Motor neuron (in vitro differentiated cells): ENCODE results near the gene DGKQ. TPM values are rescaled to one million over a fixed set of nuclear protein-coding genes. Genes with fewer than 3 reads are reported as not detected.

Experiments
- ATAC-seq, 8 experiments: fragments of 200-7000 bp; cut with Tn5 transposase; replicated peaks in 6 of 8; 2 replicates each; pipeline ENCODE4 v1.8.0; 2021; ENCODE audit warnings: mild to moderate bottlenecking in 8 of 8, moderate library complexity in 8 of 8
- H3K27ac ChIP-seq, 2 donors: fragments of 250-450 bp; sonication (Bioruptor Pico); 2 replicates each; pipeline ENCODE4 v1.9.0; 2021; ENCODE audit warnings: antibody characterized with exemption in 2 of 2, mild to moderate bottlenecking in 2 of 2, moderate library complexity in 1 of 2
- H3K4me1 ChIP-seq, 2 donors: fragments of 250-450 bp; sonication (Bioruptor Pico); replicated peaks in 1 of 2; 2 replicates each; pipeline ENCODE4 v1.6.1; 2021; ENCODE audit warnings: antibody characterized with exemption in 2 of 2, mild to moderate bottlenecking in 2 of 2, moderate library complexity in 1 of 2
- H3K4me3 ChIP-seq, 5 donors: fragments of 250-450 bp; sonication (Bioruptor Pico); 2 replicates each; pipeline ENCODE4 v1.9.0; 2021; ENCODE audit warnings: antibody characterized with exemption in 5 of 5, mild to moderate bottlenecking in 5 of 5, moderate library complexity in 4 of 5
- WGBS, 10 experiments: fragments of 450-650 bp; shearing (Covaris generic); methylation state at CpG; one replicate each; pipeline ENCODE4 v1.0.0; 2022; 5-methylcytosine and 5-hydroxymethylcytosine counted together
- in situ Hi-C, 9 experiments: fragments of 400-800 bp; cut with MboI; loops; one replicate each; pipeline ENCODE4 v1.15.0; 2021; ENCODE audit warnings: low sequenced_read_pairs in 9 of 9, low pct_unique_long_range_greater_than_20kb in 2 of 9; ENCODE audit not compliant: unreplicated experiment in 9 of 9
- total RNA-seq, 8 experiments: library from RNA; unstranded; fragments of 300-600 nt; gene quantifications; 2 replicates each; pipeline versions ENCODE4 v1.2.3 to v1.2.4, GENCODE V29; 2022

The DGKQ gene
- total RNA-seq, 8 experiments from 2014 or later = 2.9 to 11.7 (median 6.7) TPM

GRCh38 chr4:1015179-1015578 lies 41.8 kb upstream of the DGKQ start:
- 20% methylated on average over 1 of the region's 8 CpGs; no CpG with 5 or more reads in 9 of the 10 experiments for WGBS, 10 experiments
- in situ Hi-C loops = no loop called here
- Histone ChIP-seq H3K4me1 (peaks cover 63 to 80% of the 10 kb centered on the region in 2 donors), H3K27ac (peak overlapping the region; percentile 71 to 95), H3K4me3 (peak overlapping the region in 1 of 5 donors; percentile 22)
- ATAC-seq = peak in 5 of 8 experiments; percentile 43 to 59 (median 51)

- H3K4me3 ChIP-seq = peak overlapping the region in 1 of 5 donors; percentile 22
- H3K27ac ChIP-seq = peak overlapping the region; percentile 71 to 95
- in situ Hi-C loops = no loop called here
- H3K4me1 ChIP-seq = peaks cover 59 to 78% of the 10 kb centered on the region in 2 donors
- WGBS, 10 experiments = 18 to 40% (median 35%) methylated on average over 1 to 4 of the region's 36 CpGs; no CpG with 5 or more reads in 6 of the 10 experiments
- peak in 5 of 8 experiments; percentile 48 to 65 (median 58) for ATAC-seq
These were observed 41.2 kb upstream of the DGKQ start for GRCh38 chr4:1014291-1015167.

GRCh38 chr4:1013225-1014073 lies 40.1 kb upstream of the DGKQ start:
- ATAC-seq = no peak
- Histone ChIP-seq H3K4me3 (no peak overlapping the region), H3K27ac (no peak overlapping the region), H3K4me1 (peaks cover 54 to 74% of the 10 kb centered on the region in 2 donors)
- WGBS, 10 experiments = 85 to 100% (median 93%) methylated on average over 1 to 5 of the region's 43 CpGs; no CpG with 5 or more reads in 4 of the 10 experiments
- in situ Hi-C loops = no loop called here

GRCh38 chr4:1012034-1012739 lies 38.8 kb upstream of the DGKQ start:
- in situ Hi-C loops = no loop called here
- Histone ChIP-seq H3K4me1 (peaks cover 42 to 61% of the 10 kb centered on the region in 2 donors), H3K4me3 (peak overlapping the region; percentile 22 to 57 (median 38)), H3K27ac (no peak overlapping the region)
- 20% methylated on average over 1 of the region's 69 CpGs; no CpG with 5 or more reads in 9 of the 10 experiments for WGBS, 10 experiments
- ATAC-seq = peak in 3 of 8 experiments; percentile 3 to 6 (median 4)

- Histone ChIP-seq H3K27ac (no peak overlapping the region), H3K4me1 (peaks cover 39 to 56% of the 10 kb centered on the region in 2 donors), H3K4me3 (peak overlapping the region; percentile 22 to 57 (median 38))
- in situ Hi-C loops = no loop called here
- ATAC-seq = peak in 1 of 8 experiments; percentile 2
- WGBS, 10 experiments = no CpG with 5 or more reads among the region's 69 CpGs
These were observed 38.3 kb upstream of the DGKQ start for GRCh38 chr4:1011666-1012033.

- no CpG with 5 or more reads among the region's 89 CpGs for WGBS, 10 experiments
- ATAC-seq = peak; percentile 4 to 65 (median 19)
- no peak within 1 kb of the TSS for H3K27ac ChIP-seq
- in situ Hi-C loops = no loop called here
- peak within 1 kb of the TSS; percentile 22 to 57 (median 38) for H3K4me3 ChIP-seq
- H3K4me1 ChIP-seq = peaks cover 34 to 51% of the 10 kb centered on the region in 2 donors
These were observed 37.8 kb upstream of the DGKQ start, which contains the start of gene FGFRL1 for GRCh38 chr4:1011022-1011665. Gene FGFRL1 (plus strand): TSS chr4:1011626. CDS start chr4:1012486, 860 bp downstream.

GRCh38 chr4:1010395-1011021 lies 37.1 kb upstream of the DGKQ start:
- Histone ChIP-seq H3K4me1 (peaks cover 28 to 44% of the 10 kb centered on the region in 2 donors), H3K4me3 (peak overlapping the region in 3 of 5 donors; percentile 22 to 57 (median 41)), H3K27ac (no peak overlapping the region)
- in situ Hi-C loops = no loop called here
- 0 to 16% (median 5%) methylated on average over 3 to 8 of the region's 36 CpGs; no CpG with 5 or more reads in 5 of the 10 experiments for WGBS, 10 experiments
- peak in 3 of 8 experiments; percentile 17 to 51 (median 47) for ATAC-seq

- no peak overlapping the region for H3K27ac ChIP-seq
- WGBS, 10 experiments = 0 to 13% (median 0%) methylated on average over 1 to 4 of the region's 109 CpGs; no CpG with 5 or more reads in 7 of the 10 experiments
- H3K4me3 ChIP-seq = peak overlapping the region; percentile 33 to 55 (median 41)
- in situ Hi-C loops = no loop called here
- peaks cover 20 to 37% of the 10 kb centered on the region in 2 donors for H3K4me1 ChIP-seq
- peak; percentile 9 to 58 (median 32) for ATAC-seq
These were observed 36.4 kb upstream of the DGKQ start for GRCh38 chr4:1009542-1010394.

GRCh38 chr4:1008840-1009541 lies 35.6 kb upstream of the DGKQ start:
- Histone ChIP-seq H3K4me3 (peak overlapping the region; percentile 33 to 55 (median 41)), H3K27ac (no peak overlapping the region), H3K4me1 (peaks cover 12 to 29% of the 10 kb centered on the region in 2 donors)
- peak in 5 of 8 experiments; percentile 15 to 39 (median 26) for ATAC-seq
- WGBS, 10 experiments = 0 to 37% (median 9%) methylated on average over 2 to 10 of the region's 36 CpGs; no CpG with 5 or more reads in 4 of the 10 experiments
- in situ Hi-C loops = no loop called here

GRCh38 chr4:1006856-1007255 lies 33.5 kb upstream of the DGKQ start:
- Histone ChIP-seq H3K4me1 (peaks cover 8 to 30% of the 10 kb centered on the region in 2 donors), H3K27ac (no peak overlapping the region), H3K4me3 (no peak overlapping the region)
- WGBS, 10 experiments = 66 to 93% (median 76%) methylated on average over 1 to 5 of the region's 5 CpGs; no CpG with 5 or more reads in 1 of the 10 experiments
- in situ Hi-C loops = no loop called here
- ATAC-seq = no peak
